ENCODE measurements around the gene RALA. TPM values are rescaled to one million over a fixed set of nuclear protein-coding genes. Genes with fewer than 3 reads are reported as not detected.

RALA gene
- total RNA-seq, 3 donors from 2014 or later: 16.7 to 25.0 (median 18.7) TPM

- no peak for TF ChIP-seq POLR2AphosphoS5 (IDR thresholded peaks at IDR 0.05)
- TF ChIP-seq, protein P1, sequence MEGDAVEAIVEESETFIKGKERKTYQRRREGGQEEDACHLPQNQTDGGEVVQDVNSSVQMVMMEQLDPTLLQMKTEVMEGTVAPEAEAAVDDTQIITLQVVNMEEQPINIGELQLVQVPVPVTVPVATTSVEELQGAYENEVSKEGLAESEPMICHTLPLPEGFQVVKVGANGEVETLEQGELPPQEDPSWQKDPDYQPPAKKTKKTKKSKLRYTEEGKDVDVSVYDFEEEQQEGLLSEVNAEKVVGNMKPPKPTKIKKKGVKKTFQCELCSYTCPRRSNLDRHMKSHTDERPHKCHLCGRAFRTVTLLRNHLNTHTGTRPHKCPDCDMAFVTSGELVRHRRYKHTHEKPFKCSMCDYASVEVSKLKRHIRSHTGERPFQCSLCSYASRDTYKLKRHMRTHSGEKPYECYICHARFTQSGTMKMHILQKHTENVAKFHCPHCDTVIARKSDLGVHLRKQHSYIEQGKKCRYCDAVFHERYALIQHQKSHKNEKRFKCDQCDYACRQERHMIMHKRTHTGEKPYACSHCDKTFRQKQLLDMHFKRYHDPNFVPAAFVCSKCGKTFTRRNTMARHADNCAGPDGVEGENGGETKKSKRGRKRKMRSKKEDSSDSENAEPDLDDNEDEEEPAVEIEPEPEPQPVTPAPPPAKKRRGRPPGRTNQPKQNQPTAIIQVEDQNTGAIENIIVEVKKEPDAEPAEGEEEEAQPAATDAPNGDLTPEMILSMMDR (IDR thresholded peaks at IDR 0.05): no peak
- no peak for TF ChIP-seq POLR2A (IDR thresholded peaks at IDR 0.05)
- peak overlapping the region; percentile 76 to 89 for H3K27ac ChIP-seq
- intact Hi-C loops (cut with DNase I; ENCODE audit: low total_unique reads): no loop called here
- H3K9me3 ChIP-seq: no peaks in the 10 kb centered on the region
- H3K36me3 ChIP-seq: no peaks in the 10 kb centered on the region
- no peak for DNase-seq (ENCODE audit: low spot score in 2 of 2)
- no peaks in the 10 kb centered on the region for H3K4me1 ChIP-seq
- H3K27me3 ChIP-seq: no peaks in the 10 kb centered on the region
- peak overlapping the region; percentile 33 to 66 (median 44) for H3K4me3 ChIP-seq
These were observed 13.5 kb upstream of the RALA start for GRCh38 chr7:39609935-39610263.

DNA sequence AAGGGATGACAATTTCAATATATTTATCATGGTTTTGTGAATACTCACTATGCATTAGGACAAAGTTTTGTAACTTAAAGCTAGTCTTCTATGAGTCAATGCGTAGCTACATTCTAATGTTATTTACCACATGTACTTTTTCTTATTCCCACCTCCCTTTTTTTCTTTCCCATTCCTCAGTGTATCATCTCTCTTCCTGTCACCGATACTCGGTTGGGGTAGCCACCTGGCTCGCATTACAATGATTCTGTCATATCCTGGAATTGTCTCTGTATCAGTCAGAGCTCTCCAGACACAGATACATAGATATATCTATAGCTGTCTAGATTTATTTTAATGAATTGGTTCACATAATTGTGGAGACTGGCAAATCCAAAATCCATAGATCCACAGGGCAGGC lies 9.8 kb upstream of the RALA start:
- TF ChIP-seq, protein P1 (IDR thresholded peaks at IDR 0.05): no peak
- TF ChIP-seq POLR2AphosphoS5 (IDR thresholded peaks at IDR 0.05) (no peak), POLR2A (IDR thresholded peaks at IDR 0.05) (no peak)
- Histone ChIP-seq H3K9me3 (no peaks in the 10 kb centered on the region), H3K27me3 (no peaks in the 10 kb centered on the region), H3K4me1 (no peaks in the 10 kb centered on the region), H3K27ac (no peak overlapping the region), H3K4me3 (no peak overlapping the region), H3K36me3 (no peaks in the 10 kb centered on the region)
- intact Hi-C loops (cut with DNase I; ENCODE audit: low total_unique reads): no loop called here
- no peak for DNase-seq (ENCODE audit: low spot score in 2 of 2)

DNA sequence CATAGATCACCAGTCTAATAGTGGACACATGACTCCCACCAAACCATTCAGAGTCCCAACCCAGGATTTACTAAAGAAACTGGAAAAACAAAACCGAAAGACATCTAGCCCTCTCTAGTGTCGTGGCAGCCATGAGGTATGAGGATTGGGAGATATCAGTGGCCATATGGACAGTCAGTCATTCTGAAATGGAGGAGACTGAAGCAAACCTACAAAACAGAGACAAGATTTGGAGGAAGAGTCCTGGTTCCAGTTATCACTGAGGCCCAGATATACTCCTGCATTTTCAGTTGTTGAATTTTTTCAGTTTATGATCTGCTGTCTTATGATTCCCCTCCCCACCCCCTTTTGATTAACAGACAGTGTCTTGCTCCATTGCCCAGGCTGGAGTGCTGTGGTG lies 9.1 kb upstream of the RALA start:
- Histone ChIP-seq H3K36me3 (no peaks in the 10 kb centered on the region), H3K9me3 (no peaks in the 10 kb centered on the region), H3K4me1 (no peaks in the 10 kb centered on the region), H3K4me3 (no peak overlapping the region), H3K27ac (no peak overlapping the region), H3K27me3 (no peaks in the 10 kb centered on the region)
- DNase-seq (ENCODE audit: low spot score in 2 of 2): no peak
- intact Hi-C loops (cut with DNase I; ENCODE audit: low total_unique reads): no loop called here
- no peak for TF ChIP-seq POLR2AphosphoS5 (IDR thresholded peaks at IDR 0.05)
- TF ChIP-seq, protein P1 (IDR thresholded peaks at IDR 0.05): no peak
- TF ChIP-seq POLR2A (IDR thresholded peaks at IDR 0.05): no peak

DNA sequence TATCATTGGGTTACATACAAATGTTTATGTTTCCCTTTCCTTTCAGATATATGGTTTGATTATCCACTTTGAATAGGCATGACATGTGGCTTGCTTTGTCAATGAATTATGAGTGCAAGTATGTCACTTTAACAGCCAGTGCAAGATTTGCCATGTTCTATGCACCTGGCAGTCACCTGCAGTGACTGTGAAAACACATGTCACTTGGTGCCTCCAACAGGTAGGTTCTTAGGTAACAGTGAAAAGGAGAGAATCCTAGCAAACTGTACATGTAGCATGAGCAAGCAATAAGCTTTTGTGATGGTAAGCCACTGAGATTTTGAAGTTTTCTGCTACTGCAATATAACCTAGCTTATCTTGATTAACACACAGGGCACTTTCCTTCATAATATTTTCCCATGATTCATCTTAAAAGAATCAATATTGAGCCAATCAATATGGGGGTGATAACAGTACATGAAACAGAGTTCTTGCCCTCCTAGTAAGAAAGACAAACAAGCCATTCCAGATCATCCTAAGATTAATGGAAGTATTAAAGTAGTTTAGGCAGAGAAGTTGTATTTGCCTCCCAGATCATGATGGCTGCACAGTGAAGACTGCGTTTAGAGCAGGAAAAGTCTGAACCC lies 7.9 kb upstream of the RALA start:
- Histone ChIP-seq H3K4me3 (no peak overlapping the region), H3K27me3 (no peaks in the 10 kb centered on the region), H3K4me1 (no peaks in the 10 kb centered on the region), H3K36me3 (no peaks in the 10 kb centered on the region), H3K9me3 (no peaks in the 10 kb centered on the region), H3K27ac (no peak overlapping the region)
- TF ChIP-seq POLR2A (IDR thresholded peaks at IDR 0.05) (no peak), POLR2AphosphoS5 (IDR thresholded peaks at IDR 0.05) (no peak)
- TF ChIP-seq, protein P1 (IDR thresholded peaks at IDR 0.05): no peak
- DNase-seq (ENCODE audit: low spot score in 2 of 2): no peak
- intact Hi-C loops (cut with DNase I; ENCODE audit: low total_unique reads): no loop called here

GRCh38 chr7:39616138-39616537 lies 7.2 kb upstream of the RALA start:
- Histone ChIP-seq H3K9me3 (no peaks in the 10 kb centered on the region), H3K36me3 (no peaks in the 10 kb centered on the region), H3K4me3 (no peak overlapping the region), H3K4me1 (no peaks in the 10 kb centered on the region), H3K27ac (no peak overlapping the region), H3K27me3 (no peaks in the 10 kb centered on the region)
- no peak for DNase-seq (ENCODE audit: low spot score in 2 of 2)
- no peak for TF ChIP-seq POLR2A (IDR thresholded peaks at IDR 0.05)
- intact Hi-C loops (cut with DNase I; ENCODE audit: low total_unique reads): no loop called here

- intact Hi-C loops (cut with DNase I; ENCODE audit: low total_unique reads): no loop called here
- no peak overlapping the region for H3K27ac ChIP-seq
- H3K9me3 ChIP-seq: no peaks in the 10 kb centered on the region
- no peaks in the 10 kb centered on the region for H3K4me1 ChIP-seq
- H3K36me3 ChIP-seq: no peaks in the 10 kb centered on the region
- TF ChIP-seq POLR2A (IDR thresholded peaks at IDR 0.05) (no peak), POLR2AphosphoS5 (IDR thresholded peaks at IDR 0.05) (no peak)
- TF ChIP-seq, protein P1 (IDR thresholded peaks at IDR 0.05): no peak
- no peak overlapping the region for H3K4me3 ChIP-seq
- no peak for DNase-seq (ENCODE audit: low spot score in 2 of 2)
- no peaks in the 10 kb centered on the region for H3K27me3 ChIP-seq
These were observed 6.4 kb upstream of the RALA start for GRCh38 chr7:39617005-39617404.
